NCI-H446 treated with DMSO at 0.1 percent for 48 hours (cell line): ENCODE measurements around the gene MCM8.

Experiments
- DNase-seq: peaks from one replicate; lab custom pipeline; 2025; lab: John Stamatoyannopoulos, UW

The MCM8 gene

DNA sequence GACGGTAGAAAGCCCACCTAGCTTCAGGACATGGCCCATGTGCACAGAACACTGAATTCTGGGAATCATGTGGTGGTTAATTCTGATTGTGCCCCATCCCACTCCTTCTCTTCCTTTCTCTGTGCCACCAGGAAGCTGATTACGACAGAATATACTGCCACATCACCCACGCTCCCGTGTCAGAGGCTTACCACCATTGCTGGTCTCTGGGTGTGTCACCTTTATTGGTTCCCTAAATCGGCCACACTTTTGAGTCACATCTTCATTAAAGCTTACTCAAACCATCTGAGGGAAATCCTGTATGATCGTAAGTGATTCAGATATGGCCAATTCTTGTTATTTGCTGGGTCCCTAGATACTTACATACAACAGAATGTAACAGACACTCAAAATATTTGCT, 3.2 kb upstream of the MCM8 start:
- DNase-seq, result no peak

DNA sequence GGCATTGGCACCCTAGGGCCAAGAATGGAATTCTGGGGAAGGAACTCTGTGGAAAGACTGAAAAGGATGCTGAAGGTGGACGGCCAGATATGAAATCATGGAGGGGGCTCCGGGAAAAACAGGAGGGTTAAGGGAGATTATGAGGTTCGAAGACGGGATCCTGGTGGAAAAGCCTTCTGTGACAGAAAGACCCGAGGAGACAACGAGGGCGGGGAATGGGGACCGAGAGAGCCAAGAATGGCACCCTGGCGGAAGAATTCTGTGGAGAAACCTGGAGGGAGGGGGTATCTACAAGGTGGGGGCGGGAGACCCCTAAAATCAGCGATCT, 545 bp upstream of the MCM8 start:
- no peak for DNase-seq

DNA sequence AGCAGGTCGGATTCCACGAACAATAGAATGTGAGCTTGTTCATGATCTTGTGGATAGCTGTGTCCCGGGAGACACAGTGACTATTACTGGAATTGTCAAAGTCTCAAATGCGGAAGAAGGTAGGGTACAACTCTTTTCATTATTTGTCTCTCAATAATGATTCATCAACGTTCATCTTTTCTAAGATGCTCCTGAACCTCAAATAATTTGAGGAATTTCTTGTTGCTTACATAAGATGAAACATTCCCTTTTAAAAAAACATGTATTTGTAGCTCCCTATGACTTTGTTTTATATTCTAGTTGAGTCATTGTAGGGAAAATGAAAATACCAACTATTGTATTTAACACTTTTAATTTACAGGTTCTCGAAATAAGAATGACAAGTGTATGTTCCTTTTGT, 17.0 kb downstream of the MCM8 start:
- no peak for DNase-seq

DNA sequence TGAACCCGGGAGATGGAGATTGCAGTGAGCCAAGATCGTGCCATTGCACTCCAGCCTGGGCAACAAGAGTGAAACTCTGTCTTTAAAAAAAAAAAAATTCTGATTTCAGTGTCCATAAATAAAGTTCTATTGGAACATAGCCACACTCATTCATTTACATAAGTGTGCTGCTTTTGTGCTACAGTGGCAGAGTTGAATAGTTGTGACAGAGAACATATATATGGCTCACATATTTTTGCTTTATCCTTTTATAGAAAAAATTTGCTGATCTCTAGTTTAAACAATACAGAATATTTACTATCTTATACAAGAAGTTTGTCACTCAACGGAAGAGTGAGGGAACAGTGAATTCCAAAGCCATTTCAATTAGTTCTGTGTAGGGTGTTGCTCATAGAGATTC, 18.0 kb downstream of the MCM8 start:
- DNase-seq, result no peak

DNA sequence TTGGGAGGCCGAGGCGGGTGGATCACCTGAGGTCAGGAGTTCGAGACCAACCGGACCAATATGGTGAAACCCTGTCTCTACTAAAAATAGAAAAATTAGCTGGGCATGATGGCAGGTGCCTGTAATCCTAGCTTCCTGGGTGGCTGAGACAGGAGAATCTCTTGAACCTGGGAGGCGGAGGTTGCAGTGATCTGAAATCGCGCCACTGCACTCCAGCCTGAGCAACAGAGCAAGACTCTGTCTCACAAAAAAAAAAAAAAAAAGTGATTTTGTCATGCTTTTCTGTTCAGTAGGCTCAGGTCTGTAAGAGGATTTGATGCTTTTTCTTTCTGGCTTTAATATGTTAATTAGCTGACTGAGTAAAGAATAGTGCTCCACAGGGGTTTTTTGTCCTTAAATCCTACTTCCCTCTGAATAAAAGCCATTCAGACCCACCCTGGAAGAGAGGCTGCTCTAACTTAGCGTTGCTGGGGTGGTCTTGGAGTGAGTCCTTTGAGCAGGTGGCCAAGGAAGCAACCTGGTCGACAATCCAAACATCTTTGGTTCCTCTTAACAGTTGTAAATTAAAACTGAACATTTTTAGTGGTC, 19.0 kb downstream of the MCM8 start:
- DNase-seq, result no peak

DNA sequence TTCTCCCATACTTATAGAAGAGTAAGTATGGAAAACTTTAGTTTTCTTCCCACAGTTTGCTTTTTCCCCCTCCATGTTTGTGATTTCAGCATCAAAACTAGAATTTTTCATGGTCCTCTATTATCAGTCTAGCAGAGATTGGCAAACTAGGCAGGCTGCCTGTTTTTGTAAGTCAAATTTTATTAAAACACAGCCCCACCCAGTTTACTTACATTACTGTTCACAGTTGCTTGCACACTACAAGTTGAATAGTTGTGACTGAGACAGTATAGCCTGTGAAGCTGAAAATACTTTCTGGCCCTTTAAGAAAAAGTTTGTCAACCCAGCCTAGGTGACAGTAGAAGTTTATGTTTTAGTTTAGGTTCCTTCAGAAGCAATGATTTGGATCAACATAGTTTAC, 19.5 kb downstream of the MCM8 start:
- no peak for DNase-seq

DNA sequence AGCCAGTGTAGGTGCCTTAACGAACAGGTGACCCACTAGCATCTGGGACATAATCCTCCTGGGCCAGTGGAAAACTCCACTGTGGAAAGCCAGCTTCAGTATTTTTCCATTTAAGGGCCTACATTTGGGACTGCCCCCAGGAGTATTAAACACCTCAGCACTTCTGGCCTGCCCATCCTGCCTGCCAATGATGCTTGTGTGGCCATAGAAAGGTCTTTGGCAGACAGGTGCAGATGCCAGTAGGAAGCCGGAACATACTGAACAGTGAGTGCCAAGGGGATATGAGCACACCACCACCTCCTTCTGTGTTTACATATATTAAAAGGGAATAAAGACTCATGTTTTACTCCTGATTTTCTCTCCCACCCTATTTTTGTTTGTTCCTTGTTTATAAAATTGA, 19.9 kb downstream of the MCM8 start:
- no peak for DNase-seq

DNA sequence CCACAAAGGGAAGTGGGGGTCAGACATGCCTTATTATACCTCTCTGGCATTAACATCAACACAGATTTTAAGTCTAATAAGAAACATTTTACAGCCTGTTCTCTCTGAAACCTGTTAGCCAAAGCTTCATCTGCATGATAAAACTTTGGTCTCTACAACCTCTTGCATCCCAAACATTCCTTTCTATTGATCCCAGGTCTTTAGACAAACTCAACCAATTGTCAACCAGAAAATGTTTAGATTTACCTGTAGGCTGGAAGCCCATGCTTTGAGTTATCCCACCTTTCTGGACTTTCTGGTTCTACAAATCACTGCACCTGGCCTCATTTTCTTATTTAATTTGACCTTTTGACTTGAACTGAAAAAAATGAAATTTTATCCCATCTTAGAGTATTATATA, 20.8 kb downstream of the MCM8 start:
- no peak for DNase-seq

DNA sequence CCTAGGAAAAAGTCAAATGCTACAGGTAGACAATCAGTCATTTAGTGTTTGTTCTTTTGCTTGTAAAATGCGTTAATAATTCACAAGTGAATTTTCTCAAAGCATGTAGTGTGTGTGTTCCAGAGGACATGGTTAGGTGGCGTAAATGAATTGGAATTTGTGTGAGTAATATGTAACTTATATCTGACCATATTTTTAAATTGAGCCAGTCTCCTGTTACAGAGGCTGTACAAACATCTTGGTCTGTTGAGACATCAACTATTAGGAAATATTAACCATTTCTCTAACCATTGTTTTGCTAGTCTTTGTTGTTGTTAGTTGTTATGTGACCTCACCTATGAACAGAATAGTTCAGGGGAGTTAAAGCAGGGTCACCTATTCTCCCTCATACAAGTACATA, 22.7 kb downstream of the MCM8 start:
- no peak for DNase-seq

DNA sequence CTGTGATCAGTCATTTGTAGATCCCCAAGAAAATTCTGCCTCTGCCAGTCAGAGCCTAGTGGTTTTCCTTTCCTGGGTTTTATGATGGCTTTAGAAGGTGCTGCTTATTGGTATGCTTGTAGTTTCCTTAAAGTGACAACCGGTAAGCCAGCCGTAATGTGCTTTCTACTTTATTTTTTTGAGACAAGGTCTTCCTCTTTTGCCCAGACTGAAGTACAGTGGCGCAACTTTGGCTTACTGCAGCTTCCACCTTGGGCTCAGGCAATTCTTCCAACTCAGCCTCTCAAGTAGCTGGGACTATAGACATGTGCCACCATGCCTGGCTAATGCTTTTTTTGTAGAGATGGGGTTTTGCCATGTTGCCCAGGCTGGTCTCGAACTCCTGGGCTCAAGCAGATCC, 23.5 kb downstream of the MCM8 start:
- no peak for DNase-seq

DNA sequence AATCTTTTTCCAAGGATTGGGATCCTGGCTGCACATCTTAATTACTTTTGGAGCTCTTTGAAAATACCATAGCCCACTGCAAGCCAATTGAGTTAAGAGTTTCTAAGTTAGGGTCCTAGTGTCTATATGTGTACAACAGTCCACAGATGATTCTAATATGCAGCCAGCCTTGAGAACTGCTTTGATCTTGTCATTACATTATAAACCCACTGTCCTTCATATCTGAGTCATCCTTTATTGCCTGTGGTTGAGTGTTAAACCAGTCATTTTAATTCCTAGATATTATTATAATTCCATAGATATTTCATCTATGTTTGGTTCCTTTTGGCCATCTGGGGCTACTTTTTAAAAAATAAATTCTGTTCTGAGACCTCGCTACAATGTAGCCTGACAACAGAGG, 24.1 kb downstream of the MCM8 start:
- DNase-seq, result no peak

DNA sequence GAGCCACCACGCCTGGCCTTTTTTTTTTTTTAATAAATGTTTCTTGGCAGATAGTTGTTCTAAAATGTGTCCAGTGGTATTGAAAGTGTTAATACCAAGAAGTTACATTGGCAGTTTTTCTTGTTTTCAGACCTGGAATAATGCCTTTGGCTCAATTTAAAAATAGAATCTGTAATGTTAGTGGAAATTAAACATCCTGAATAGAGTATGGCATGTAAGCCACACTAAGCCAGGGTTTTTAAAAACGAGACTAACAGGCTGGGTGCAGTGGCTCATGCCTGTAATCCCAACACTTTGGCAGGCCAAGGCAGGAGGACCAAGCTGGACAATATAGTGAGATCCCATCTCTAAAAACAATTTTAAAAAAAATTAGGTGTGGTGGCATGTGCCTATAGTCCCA, 25.3 kb downstream of the MCM8 start:
- no peak for DNase-seq

DNA sequence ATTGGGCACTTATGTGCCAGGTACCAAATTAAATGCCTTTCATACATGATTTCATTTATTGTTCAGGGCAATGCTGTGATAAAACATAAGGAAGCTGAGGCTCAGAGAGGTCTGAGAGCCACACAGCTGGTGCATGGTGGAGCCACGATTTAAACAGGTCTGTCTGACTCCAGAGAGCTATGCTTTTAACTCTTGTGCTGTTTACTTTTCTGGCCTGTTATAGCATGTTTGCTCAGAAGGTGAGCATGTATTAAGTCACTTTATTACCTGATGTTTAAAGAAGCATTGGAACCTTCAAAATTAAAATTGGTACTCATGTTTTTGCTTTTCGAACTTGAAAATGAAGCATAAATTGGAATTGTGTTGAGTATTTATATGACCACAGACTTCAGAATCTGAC, 26.8 kb downstream of the MCM8 start:
- no peak for DNase-seq

DNA sequence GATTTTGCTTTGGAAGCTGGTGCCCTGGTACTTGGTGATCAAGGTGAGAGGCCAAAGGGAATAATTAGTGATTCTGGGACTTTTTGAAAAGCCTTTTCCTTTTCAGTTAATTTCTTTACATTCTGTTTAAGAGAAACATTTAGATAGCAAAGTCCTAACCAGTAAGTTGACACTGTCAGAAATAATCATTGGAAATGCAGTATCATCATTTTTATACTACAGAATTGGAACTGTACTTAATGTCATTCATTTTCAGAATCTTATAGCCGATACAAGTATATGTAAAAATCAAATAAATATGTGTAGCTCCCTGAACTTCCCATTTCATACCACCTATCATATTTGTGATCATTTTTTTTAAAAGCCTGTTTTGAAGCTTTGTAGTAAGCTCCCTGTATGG, 27.5 kb downstream of the MCM8 start:
- no peak for DNase-seq

DNA sequence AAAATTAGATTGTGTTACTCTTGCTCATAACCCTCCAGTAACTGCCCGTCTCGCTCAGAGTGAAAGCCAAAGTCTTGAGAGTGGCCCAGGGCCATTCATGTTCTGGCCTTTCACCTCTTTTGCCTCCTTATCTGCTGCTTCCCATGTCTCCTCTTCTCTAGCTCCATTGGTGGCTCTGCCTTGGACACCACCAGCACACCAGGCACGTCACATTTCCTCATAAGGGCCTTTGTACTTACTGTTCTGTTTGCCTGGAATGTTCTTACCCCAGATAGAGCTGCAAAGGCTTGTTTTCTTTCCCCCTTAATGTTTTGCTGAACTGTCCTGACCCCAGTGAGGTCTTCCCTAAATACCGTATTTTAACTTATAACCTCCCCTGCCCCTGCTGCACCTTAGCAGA, 29.3 kb downstream of the MCM8 start:
- no peak for DNase-seq

DNA sequence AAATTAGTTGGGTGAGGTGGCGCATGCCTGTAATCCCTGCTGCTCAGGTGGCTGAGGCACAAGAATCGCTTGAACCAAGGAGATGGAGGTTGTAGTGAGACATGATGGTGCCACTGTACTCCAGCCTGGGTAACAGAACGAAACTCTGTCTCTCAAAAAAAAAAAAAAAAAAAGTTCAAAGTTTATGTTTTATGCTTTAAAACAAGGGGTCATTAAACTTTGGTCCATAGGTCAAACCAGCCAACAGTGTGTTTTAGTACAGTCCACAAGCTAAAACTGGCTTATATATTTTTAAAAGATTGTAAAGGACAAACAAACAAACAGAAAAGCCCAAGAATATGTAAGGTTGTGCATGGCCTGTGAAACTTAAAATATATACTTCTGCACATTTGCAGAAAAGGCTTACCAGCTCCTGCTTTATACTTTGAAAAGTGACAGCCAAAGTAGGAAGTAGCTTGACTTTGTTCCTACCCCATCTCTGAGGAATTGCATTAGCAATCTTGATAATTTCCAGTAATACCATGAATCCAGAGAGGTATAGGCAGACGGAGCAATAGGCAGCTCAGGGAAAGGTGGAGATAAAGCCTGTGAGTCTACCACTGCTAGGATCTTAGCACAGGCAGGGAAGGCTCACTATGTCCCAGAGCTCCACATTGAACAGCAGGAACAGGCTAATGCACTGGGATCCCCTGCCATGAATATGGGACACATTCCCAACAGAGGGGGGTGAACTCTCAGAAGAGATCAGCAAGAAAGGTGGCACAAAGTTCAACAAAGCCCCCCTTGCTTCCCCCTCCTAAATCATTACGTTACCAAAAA, 30.5 kb downstream of the MCM8 start:
- no peak for DNase-seq

DNA sequence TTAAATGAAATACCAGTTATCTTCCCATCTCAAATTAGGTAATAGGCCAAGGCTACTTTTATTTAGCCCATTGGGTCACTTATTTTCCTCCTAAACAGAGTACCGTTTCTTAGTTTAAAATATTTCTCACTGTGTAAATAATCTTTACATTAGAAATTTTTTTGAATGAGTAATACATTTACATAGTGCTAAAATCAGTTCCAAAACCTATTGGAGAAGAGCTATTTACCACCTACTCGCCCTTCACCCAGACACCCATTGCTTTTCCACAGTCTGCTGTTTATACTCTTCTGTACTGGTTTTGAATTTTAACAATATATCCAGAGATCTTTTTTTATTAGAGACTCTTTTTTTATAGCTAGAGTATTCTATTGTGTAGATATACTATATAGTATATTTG, 36.9 kb downstream of the MCM8 start:
- DNase-seq, result no peak

DNA sequence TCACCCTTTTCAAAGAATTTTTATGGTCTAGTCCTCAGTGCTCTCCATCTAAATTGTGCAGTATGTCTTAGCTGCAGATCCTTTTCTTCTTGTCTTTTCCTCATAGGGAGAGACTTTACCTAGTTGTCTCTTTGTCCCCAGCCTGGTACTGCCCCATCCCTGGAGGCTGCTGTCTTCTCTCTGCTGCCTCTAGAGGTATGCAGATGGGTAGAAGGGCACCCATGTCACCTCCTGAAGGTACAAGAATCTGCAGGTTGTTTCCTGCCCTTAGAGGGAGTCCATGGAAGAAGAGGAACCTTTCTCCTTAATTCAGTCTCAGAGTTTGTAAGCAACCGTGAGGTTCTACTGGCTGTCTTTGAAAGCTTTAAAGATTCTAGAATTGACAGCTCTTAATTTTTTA, 39.1 kb downstream of the MCM8 start:
- no peak for DNase-seq

DNA sequence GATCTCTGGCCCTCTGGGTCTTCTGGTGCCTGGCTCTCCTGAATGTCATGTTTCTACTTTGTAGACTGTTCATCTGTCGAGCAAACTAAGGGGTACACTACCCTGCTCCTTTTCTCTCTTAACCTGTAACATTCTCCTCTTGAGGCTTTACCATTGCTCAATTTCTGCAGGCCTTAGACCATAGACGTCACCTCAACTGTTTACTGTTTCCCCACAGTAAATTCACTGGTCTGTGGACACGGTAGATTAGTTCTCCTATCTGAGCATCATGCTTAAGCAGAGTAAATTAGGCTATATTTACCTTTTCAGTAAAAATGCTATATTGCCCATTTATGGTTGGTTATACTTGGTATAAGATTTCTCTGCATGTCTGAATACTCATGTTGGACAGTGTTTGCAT, 40.5 kb downstream of the MCM8 start:
- no peak for DNase-seq

DNA sequence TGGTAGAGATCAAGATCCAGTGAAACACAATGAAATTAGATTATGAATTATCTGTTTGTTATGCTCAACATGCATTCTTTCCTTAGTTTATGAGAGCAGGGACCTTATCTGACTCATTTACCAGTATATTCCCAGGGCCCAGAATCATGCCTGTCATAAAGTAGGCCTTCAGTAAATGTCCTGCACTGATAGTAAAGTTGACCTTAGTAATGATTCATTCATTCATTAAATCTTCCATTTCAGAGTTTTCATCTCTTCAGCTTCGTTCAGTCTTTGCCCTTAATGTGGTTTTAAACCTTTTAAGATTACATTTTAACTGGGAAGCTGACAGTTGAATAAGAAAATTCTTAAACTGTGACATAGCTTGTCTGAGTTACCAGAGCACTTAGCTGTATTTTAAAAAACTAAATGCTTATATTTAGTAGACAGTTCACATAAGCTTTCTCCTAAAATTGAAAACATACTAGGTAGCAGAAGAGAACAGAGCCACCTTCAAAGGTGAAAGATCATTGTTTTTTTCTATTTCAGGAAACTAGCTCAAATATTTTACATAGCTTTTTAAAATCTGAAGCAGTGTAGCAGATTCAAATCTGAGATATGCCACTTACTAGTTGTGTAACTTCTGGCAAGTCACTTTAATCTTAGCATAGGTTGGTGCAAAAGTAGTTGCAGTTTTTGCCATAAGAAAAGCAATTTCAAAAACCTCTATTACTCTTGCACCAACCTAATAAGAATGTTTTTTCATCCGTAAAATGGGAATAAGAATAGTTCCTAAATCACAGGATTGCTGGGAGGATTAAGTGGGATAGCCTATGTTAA, 41.4 kb downstream of the MCM8 start:
- DNase-seq, result no peak

DNA sequence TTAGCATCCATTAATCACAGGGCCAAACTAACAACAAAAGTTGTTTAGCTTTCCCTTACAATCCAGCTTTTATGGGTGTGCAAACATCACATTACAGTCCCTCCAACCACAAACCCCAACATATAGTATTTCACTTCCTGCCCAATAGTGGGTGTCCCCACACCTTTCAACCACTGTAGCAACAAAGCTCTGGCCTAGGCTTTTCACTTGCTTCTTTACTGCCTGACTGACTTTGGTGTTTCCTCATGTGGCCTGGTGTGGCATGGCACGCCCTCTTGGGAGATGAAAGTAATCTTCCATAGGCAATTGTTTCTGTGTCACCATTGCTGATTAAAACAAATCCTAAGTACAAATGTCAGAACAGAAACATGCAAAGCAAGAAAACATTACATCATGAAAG, 46.3 kb downstream of the MCM8 start:
- no peak for DNase-seq

DNA sequence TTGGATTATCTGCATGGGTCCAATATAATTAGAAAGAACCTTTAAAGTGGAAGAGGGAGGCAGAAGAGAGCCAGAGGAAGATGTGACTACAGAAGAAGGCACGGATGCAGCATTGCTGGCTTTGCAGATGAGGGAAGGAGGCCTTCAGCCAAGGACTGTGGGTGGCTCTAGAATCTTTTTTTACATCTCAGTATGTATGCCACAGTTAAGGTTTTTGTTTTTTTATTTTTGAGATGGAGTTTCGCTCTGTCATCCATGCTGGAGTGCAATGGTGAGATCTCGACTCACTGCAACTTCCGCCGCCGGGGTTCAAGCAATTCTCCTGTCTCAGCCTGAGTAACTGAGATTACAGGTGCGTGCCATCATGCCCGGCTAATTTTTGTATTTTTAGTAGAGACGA, 49.3 kb downstream of the MCM8 start:
- no peak for DNase-seq

DNA sequence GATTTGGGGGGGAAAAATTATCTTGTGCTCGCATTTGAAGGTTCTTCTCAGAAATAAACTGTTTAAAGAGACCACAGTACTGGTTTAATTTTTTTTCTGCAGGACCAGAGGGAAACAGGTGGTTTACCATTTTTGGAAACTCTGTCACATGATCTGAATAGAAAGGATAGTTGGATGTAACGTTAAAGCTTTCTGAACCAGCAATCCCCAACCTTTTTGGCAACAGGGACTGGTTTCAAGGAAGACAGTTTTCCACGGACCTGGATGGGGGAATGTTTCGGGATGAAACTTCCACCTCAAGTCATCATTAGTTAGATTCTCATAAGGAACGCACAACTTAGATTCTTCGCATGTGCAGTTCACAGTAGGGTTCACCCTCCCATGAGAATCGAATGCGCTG, 50.4 kb downstream of the MCM8 start:
- DNase-seq, result no peak

DNA sequence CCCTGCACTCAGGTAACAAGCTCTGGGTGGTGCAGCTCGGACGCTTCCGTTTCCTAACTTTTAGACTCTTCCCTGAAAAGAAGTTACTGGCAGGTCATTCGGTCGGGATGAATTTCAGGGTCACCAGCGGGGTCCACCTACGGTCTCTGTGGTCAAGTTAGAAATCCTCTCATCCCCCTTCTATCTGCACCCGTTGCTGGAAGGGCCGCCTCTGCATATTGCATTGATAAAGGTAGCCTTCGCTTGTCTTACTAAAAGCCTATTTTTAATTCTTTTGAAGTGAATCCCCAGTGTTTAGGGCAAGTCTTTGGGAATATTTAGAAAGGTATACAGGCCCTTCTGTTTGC, 56.1 kb downstream of the MCM8 start:
- DNase-seq, result no peak
